Measurements from ENCODE around the gene TMEM100.

TMEM100 gene

DNA sequence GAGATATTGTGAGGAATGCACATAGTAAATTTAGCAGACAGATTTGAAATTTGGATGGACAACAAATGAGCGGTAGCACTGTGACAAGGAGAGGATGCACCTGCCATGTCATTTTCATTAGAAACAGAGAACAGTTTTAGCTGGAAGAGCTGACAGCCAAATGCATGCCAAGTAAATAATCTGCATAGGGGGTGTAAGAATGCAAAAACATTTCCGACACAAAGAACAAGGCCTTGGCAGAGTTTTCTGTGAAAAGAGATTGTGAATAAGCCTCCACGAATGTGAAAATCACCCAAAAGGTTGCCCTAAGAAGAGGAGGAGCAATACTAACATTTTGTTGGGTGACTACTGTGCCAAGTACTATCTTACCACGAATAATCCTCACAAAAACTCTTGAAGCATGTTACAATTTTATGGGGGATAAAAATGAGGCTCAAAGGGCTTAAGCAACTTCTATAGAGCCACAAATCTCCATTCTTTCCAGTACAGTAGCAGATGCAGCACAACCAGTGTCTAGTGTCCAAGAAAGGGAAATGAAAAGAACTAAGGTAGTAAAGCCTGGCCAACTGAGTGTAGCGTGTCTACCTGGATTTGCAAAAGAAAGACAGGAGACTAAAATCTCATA lies 28.3 kb downstream of the TMEM100 start:
- no peak overlapping the region for H3K27ac ChIP-seq
- no peaks in the 10 kb centered on the region for H3K36me3 ChIP-seq
- no peaks in the 10 kb centered on the region for H3K4me1 ChIP-seq
- intact Hi-C loops (cut with DNase I; ENCODE audit: low total_unique reads), result no loop called here
- no peaks in the 10 kb centered on the region for H3K27me3 ChIP-seq
- DNase-seq, result no peak
- H3K9me3 ChIP-seq, result no peaks in the 10 kb centered on the region
- no peak for TF ChIP-seq CTCF (IDR thresholded peaks at IDR 0.05)
- H3K4me3 ChIP-seq, result no peak overlapping the region

- peak in 1 of 2 donors; percentile 63 for DNase-seq
- Histone ChIP-seq H3K27ac (no peak overlapping the region), H3K36me3 (no peaks in the 10 kb centered on the region), H3K4me3 (no peak overlapping the region), H3K9me3 (no peaks in the 10 kb centered on the region), H3K4me1 (no peaks in the 10 kb centered on the region), H3K27me3 (no peaks in the 10 kb centered on the region)
- intact Hi-C loops (cut with DNase I; ENCODE audit: low total_unique reads), result no loop called here
- TF ChIP-seq CTCF (IDR thresholded peaks at IDR 0.05), result no peak
These were observed 29.1 kb downstream of the TMEM100 start for GRCh38 chr17:55693254-55694216.

DNA sequence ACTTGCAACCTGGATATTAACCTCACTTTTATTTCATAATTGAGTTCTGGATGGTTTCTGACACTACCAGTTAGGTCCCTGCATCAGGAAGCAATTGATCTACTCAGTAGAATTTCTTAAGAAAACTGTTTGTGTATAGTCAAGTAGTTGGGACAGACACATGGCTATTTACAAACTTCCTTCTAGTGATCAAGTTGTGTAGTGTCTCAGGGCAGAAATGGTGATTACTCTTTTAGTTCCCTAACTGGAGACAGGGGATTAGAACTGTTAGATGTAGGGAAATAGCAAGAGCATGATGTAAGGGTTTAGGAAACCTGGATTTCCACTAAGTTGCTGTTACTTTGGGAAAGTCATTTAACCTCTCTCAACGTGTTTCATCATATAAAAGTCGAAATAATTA lies 30.4 kb downstream of the TMEM100 start:
- H3K4me1 ChIP-seq, result no peaks in the 10 kb centered on the region
- intact Hi-C loops (cut with DNase I; ENCODE audit: low total_unique reads), result no loop called here
- H3K4me3 ChIP-seq, result no peak overlapping the region
- H3K27ac ChIP-seq, result no peak overlapping the region
- TF ChIP-seq CTCF (IDR thresholded peaks at IDR 0.05), result no peak
- H3K9me3 ChIP-seq, result no peaks in the 10 kb centered on the region
- no peaks in the 10 kb centered on the region for H3K27me3 ChIP-seq
- H3K36me3 ChIP-seq, result no peaks in the 10 kb centered on the region
- DNase-seq, result no peak

GRCh38 chr17:55691666-55692065 lies 31.0 kb downstream of the TMEM100 start:
- H3K9me3 ChIP-seq, result no peaks in the 10 kb centered on the region
- no peaks in the 10 kb centered on the region for H3K4me1 ChIP-seq
- no peak overlapping the region for H3K4me3 ChIP-seq
- no peak for DNase-seq
- H3K36me3 ChIP-seq, result no peaks in the 10 kb centered on the region
- intact Hi-C loops (cut with DNase I; ENCODE audit: low total_unique reads), result no loop called here
- peaks cover 0 to 3% of the 10 kb centered on the region in 2 donors for H3K27me3 ChIP-seq
- no peak overlapping the region for H3K27ac ChIP-seq
- no peak for TF ChIP-seq CTCF (IDR thresholded peaks at IDR 0.05)

GRCh38 chr17:55690105-55690508 lies 32.6 kb downstream of the TMEM100 start:
- no peak overlapping the region for H3K27ac ChIP-seq
- intact Hi-C loops (cut with DNase I; ENCODE audit: low total_unique reads), result no loop called here
- TF ChIP-seq CTCF (IDR thresholded peaks at IDR 0.05), result no peak
- H3K4me1 ChIP-seq, result no peaks in the 10 kb centered on the region
- no peak for DNase-seq
- no peaks in the 10 kb centered on the region for H3K36me3 ChIP-seq
- no peaks in the 10 kb centered on the region for H3K9me3 ChIP-seq
- no peak overlapping the region for H3K4me3 ChIP-seq
- peaks cover 0 to 3% of the 10 kb centered on the region in 2 donors for H3K27me3 ChIP-seq

All from tibial artery (tissue), 4 donors.